ENCODE results near the gene LRRC63. TPM values are rescaled to one million over a fixed set of nuclear protein-coding genes. Genes with fewer than 3 reads are reported as not detected.

Gene LRRC63
- total RNA-seq, 1 experiment from 2014 or later = not detected

Other genes with a start within 250 kb of the LRRC63 start
- gene ZC3H13, start 159.2 kb upstream of the LRRC63 start, total RNA-seq (2021; ENCODE audit: unreplicated experiment) = 37.9 TPM
- gene CPB2, start 106.9 kb upstream of the LRRC63 start, total RNA-seq (2021; ENCODE audit: unreplicated experiment) = 0.15 TPM
- 2.2 TPM for gene LCP1, start 29.8 kb upstream of the LRRC63 start, total RNA-seq (2021; ENCODE audit: unreplicated experiment)
- 0.42 TPM for gene RUBCNL, start 175.3 kb downstream of the LRRC63 start, total RNA-seq (2021; ENCODE audit: unreplicated experiment)

Data from HCT116 (cell line).